IPS-11a (cell line): ENCODE measurements around the gene DNAJC3.

ENCODE experiments used
- H3K4me3 ChIP-seq: one replicate; pipeline ENCODE4 v1.5.1; 2013; ENCODE audit warnings: low read depth, low read length, control low read depth

The DNAJC3 gene

GRCh38 chr13:95833719-95834118, 156.8 kb downstream of the DNAJC3 start:
- H3K4me3 ChIP-seq = no peak overlapping the region

GRCh38 chr13:95834134-95834765, 157.3 kb downstream of the DNAJC3 start:
- no peak overlapping the region for H3K4me3 ChIP-seq

GRCh38 chr13:95841894-95842293, 165.0 kb downstream of the DNAJC3 start:
- H3K4me3 ChIP-seq = no peak overlapping the region

GRCh38 chr13:95842898-95843297, 166.0 kb downstream of the DNAJC3 start:
- no peak overlapping the region for H3K4me3 ChIP-seq
